GM21529 (cell line): Measurements from ENCODE around the gene OXCT2.

Experiments
- ATAC-seq: cut with Tn5 transposase; IDR thresholded peaks from one replicate; pipeline ENCODE4 v1.9.1; 2021; ENCODE audit not compliant: unreplicated experiment

OXCT2 gene

GRCh38 chr1:39771022-39771532 is at the start of gene OXCT2:
Gene OXCT2 (minus strand): TSS chr1:39771348. CDS start chr1:39771255, 93 bp downstream.
- ATAC-seq, result peak; percentile 36

GRCh38 chr1:39819091-39819812 is 48.1 kb upstream of the OXCT2 start:
- ATAC-seq, result no peak

- no peak for ATAC-seq
Observed at GRCh38 chr1:39818482-39818881, 47.3 kb upstream of the OXCT2 start.

GRCh38 chr1:39817091-39817932 is 46.2 kb upstream of the OXCT2 start:
- peak; percentile 87 for ATAC-seq

GRCh38 chr1:39816415-39817090 is 45.4 kb upstream of the OXCT2 start:
- ATAC-seq, result peak; percentile 47

GRCh38 chr1:39812913-39813312 is 41.8 kb upstream of the OXCT2 start:
- ATAC-seq, result no peak

- ATAC-seq, result no peak
Observed at GRCh38 chr1:39808784-39809517, 37.8 kb upstream of the OXCT2 start.

GRCh38 chr1:39805385-39805784 is 34.2 kb upstream of the OXCT2 start:
- no peak for ATAC-seq

GRCh38 chr1:39802496-39803260 is 31.5 kb upstream of the OXCT2 start:
- no peak for ATAC-seq

- ATAC-seq, result no peak
Observed at GRCh38 chr1:39800471-39800835, 29.3 kb upstream of the OXCT2 start.

- peak; percentile 71 for ATAC-seq
Observed at GRCh38 chr1:39799770-39800470, 28.8 kb upstream of the OXCT2 start.

GRCh38 chr1:39798859-39799769 is 28.0 kb upstream of the OXCT2 start:
- ATAC-seq, result peak; percentile 82

- no peak for ATAC-seq
Observed at GRCh38 chr1:39795651-39796050, 24.5 kb upstream of the OXCT2 start.

- ATAC-seq, result no peak
Observed at GRCh38 chr1:39791838-39792237, 20.7 kb upstream of the OXCT2 start.

- ATAC-seq, result no peak
Observed at GRCh38 chr1:39789571-39790110, 18.5 kb upstream of the OXCT2 start.

- ATAC-seq, result no peak
Observed at GRCh38 chr1:39788758-39789570, 17.8 kb upstream of the OXCT2 start, which contains the start of gene BMP8B. Gene BMP8B (minus strand): TSS chr1:39788865. CDS start chr1:39788485, 380 bp downstream.

- no peak for ATAC-seq
Observed at GRCh38 chr1:39788426-39788757, 17.2 kb upstream of the OXCT2 start.
